GM12878 (cell line): Measurements from ENCODE around the gene ATF6. TPM values are rescaled to one million over a fixed set of nuclear protein-coding genes. Genes with fewer than 3 reads are reported as not detected.

Experiments
- ATAC-seq: fragments of 200-7000 bp; cut with Tn5 transposase; 3 replicates; pipeline ENCODE4 v1.9.1; 2020; ENCODE audit warnings: mild to moderate bottlenecking, moderate library complexity
- BruUV-seq: library from RNA; stranded (reverse); fragments of 400-500 nt; replicated peaks from 2 replicates; lab custom pipeline; 2021; lab: Mats Ljungman, UMichigan
- CTCF ChIA-PET: fragments of 300-600 bp; sonication (Branson Sonifier 250); formaldehyde crosslinking; extraction: SDS; loops from one replicate; lab custom pipeline; 2021; ENCODE audit warnings: inconsistent platforms; lab: Yijun Ruan, JAX
- POLR2A ChIA-PET: fragments of 350-600 bp; formaldehyde crosslinking; extraction: SDS; loops from one replicate; lab custom pipeline; 2021; ENCODE audit warnings: inconsistent platforms; lab: Charles Lee
- RAD21 ChIA-PET: fragments of 300-600 bp; sonication (Branson Sonifier 250); formaldehyde crosslinking; loops from one replicate; lab custom pipeline; 2023; ENCODE audit warnings: antibody characterized with exemption; ENCODE audit not compliant: unreplicated experiment; lab: Charles Lee
- SMC1A ChIA-PET: fragments of 300-600 bp; sonication (Branson Sonifier 250); formaldehyde crosslinking; loops from one replicate; lab custom pipeline; 2023; ENCODE audit not compliant: unreplicated experiment, uncharacterized antibody; lab: Charles Lee
- DNase-seq: peaks from one replicate; pipeline ENCODE4 v3.0.0-alpha.2; 2011; ENCODE audit warnings: low read depth, low spot score
- FAIRE-seq: peaks from 3 replicates; lab custom pipeline; 2011; peaks lifted over from hg19 to GRCh38; lab: Jason Lieb, UNC
- H2AFZ ChIP-seq: 2 replicates; pipeline ENCODE4 v1.6.0; 2011; ENCODE audit warnings: low read depth, low read length, control low read depth; ENCODE audit not compliant: control insufficient read depth
- H3K27ac ChIP-seq: 2 replicates; pipeline ENCODE4 v1.5.1; 2011; ENCODE audit warnings: control low read depth; ENCODE audit not compliant: control insufficient read depth, insufficient read depth
- H3K27me3 ChIP-seq, 2 experiments: replicated peaks in 1 of 2; 2 replicates each; pipeline versions ENCODE4 v1.6.0 to v1.6.1; 2011; ENCODE audit warnings: low read length in 1 of 2; ENCODE audit not compliant: control insufficient read depth in 2 of 2, insufficient read depth in 2 of 2
- H3K36me3 ChIP-seq, 2 experiments: 2 replicates each; pipeline ENCODE4 v1.5.1; 2011; ENCODE audit warnings: low read length in 1 of 2; ENCODE audit not compliant: control insufficient read depth in 2 of 2, insufficient read depth in 2 of 2
- H3K4me1 ChIP-seq: 2 replicates; pipeline ENCODE4 v1.6.1; 2011; ENCODE audit warnings: mild to moderate bottlenecking, low read length, moderate library complexity, mixed read lengths; ENCODE audit not compliant: control insufficient read depth, insufficient read depth
- H3K4me2 ChIP-seq: 2 replicates; pipeline ENCODE4 v1.6.0; 2011; ENCODE audit warnings: control low read depth; ENCODE audit not compliant: control insufficient read depth, insufficient read depth
- H3K4me3 ChIP-seq: fragments of 200-600 bp; sonication (generic); 2 replicates; pipeline ENCODE4 v1.5.1; 2016
- H3K79me2 ChIP-seq: 2 replicates; pipeline ENCODE4 v1.6.0; 2011; ENCODE audit warnings: low read length; ENCODE audit not compliant: control insufficient read depth, insufficient read depth
- H3K9ac ChIP-seq: 2 replicates; pipeline ENCODE4 v1.8.0; 2011; ENCODE audit warnings: low read length, control low read depth, mixed read lengths; ENCODE audit not compliant: control insufficient read depth, insufficient read depth
- H3K9me3 ChIP-seq: replicated peaks from 3 replicates; pipeline ENCODE4 v1.5.1; 2011; ENCODE audit warnings: mild to moderate bottlenecking, low read length; ENCODE audit not compliant: control insufficient read depth, insufficient read depth
- H4K20me1 ChIP-seq: 2 replicates; pipeline ENCODE4 v1.6.0; 2011; ENCODE audit not compliant: control insufficient read depth, insufficient read depth
- CHD4 ChIP-seq: fragments of 200-600 bp; sonication (generic); IDR thresholded peaks from 2 replicates; pipeline ENCODE4 v1.6.1; 2016; ENCODE audit warnings: mild to moderate bottlenecking
- NKRF ChIP-seq: fragments of 450-650 bp; conservative IDR thresholded peaks from 2 replicates; pipeline ENCODE4 v1.6.1; 2017; ENCODE audit warnings: mild to moderate bottlenecking, moderate library complexity
- RELB ChIP-seq: fragments of 450-650 bp; IDR thresholded peaks from 2 replicates; pipeline ENCODE4 v1.6.1; 2017; ENCODE audit warnings: low read depth, mild to moderate bottlenecking, moderate library complexity
- SMARCA5 ChIP-seq: fragments of 450-650 bp; IDR thresholded peaks from 2 replicates; pipeline ENCODE4 v1.6.1; 2017; ENCODE audit warnings: mild to moderate bottlenecking
- WGBS: methylation state at CpG from one replicate; pipeline ENCODE4 v1.1.6; 2016; ENCODE audit warnings: low lambda C conversion rate; ENCODE audit not compliant: insufficient replicate concordance, insufficient coverage; ENCODE audit errors: missing lambda C conversion rate; 5-methylcytosine and 5-hydroxymethylcytosine counted together
- in situ Hi-C: fragments of 300-500 bp; cut with MboI; formaldehyde crosslinking; loops from 9 replicates; pipeline ENCODE4 v1.14.3; 2018; ENCODE audit warnings: mixed read lengths
- intact Hi-C: fragments of 100-400 bp; cut with micrococcal nuclease; formaldehyde crosslinking; loops from one replicate; pipeline ENCODE4 v1.14.2; 2022; ENCODE audit not compliant: unreplicated experiment
- polyA plus RNA-seq, 11 experiments: library from polyadenylated mRNA; depleted of rRNA in 4 of 11; unstranded in 6 of 11; stranded (reverse) in 5 of 11; fragments of >200 nt; fragmentation: Nextera tagmentation in 4 of 11; fragmentation: Illumina TruSeq in 1 of 11; extraction: Ambion mirVana in 4 of 11; extraction: Trizol in 1 of 11; gene quantifications; 1 replicate in 1 of 11; 2 replicates in 10 of 11; pipeline versions ENCODE4 v1.2.1 to v1.2.3, GENCODE V29; 2011 to 2016; ENCODE audit warnings: inconsistent platforms in 2 of 11, missing spikeins in 2 of 11, low read depth in 1 of 11
- total RNA-seq, 4 experiments: library from RNA; depleted of rRNA in 3 of 4; stranded (reverse); fragments of >200 nt in 3 of 4; fragmentation: Illumina TruSeq in 1 of 4; extraction: Trizol in 1 of 4; gene quantifications; 2 replicates each; pipeline versions ENCODE4 v1.2.1 to v1.2.3, GENCODE V29; 2013 to 2021

ATF6 gene
- total and polyA plus RNA-seq, 10 of the 15 experiments (the other 5 are each of a cell fraction or from before 2014, with no cell fraction given) = 7.8 to 24.3 (median 14.7) TPM

- TF ChIP-seq NKRF = no peak
- no peak for TF ChIP-seq SMARCA5
- no peak for TF ChIP-seq RELB
- TF ChIP-seq, all 136 proteins: peak for 0
Measured at GRCh38 chr1:161834967-161835550, 68.9 kb downstream of the ATF6 start (continued).

GRCh38 chr1:161836018-161836417, 69.9 kb downstream of the ATF6 start:
- no TSS peak for BruUV-seq
- H4K20me1 ChIP-seq = no peaks in the 10 kb centered on the region
- no peaks in the 10 kb centered on the region for H3K79me2 ChIP-seq
- no peak for DNase-seq
- ChIA-PET CTCF (no interaction called here), SMC1A (interaction anchor here (0.9 to 1.4 kb wide), 3 partner anchors 23 to 201 kb away, joined by 3 read pairs; no protein-coding TSS in a partner anchor), RAD21 (no interaction called here)
- intact Hi-C loops = no loop called here
- WGBS = 78% methylated on average over 5 of the region's 5 CpGs
- no peaks in the 10 kb centered on the region; the same call in 2 of the 3 replicates for H3K9me3 ChIP-seq
- in situ Hi-C loops = no loop called here
- H3K27me3 ChIP-seq = no peaks in the 10 kb centered on the region
- peaks cover 0 to 7% of the 10 kb centered on the region in 2 experiments; a peak in 3 of 4 replicates for H3K36me3 ChIP-seq
- no peak for ATAC-seq
- no peak overlapping the region for H3K27ac ChIP-seq
- H2AFZ ChIP-seq = no peak overlapping the region
- H3K4me1 ChIP-seq = no peaks in the 10 kb centered on the region
- TF ChIP-seq CHD4 = no peak
- TF ChIP-seq, all 136 proteins: peak for 0
- no peak for FAIRE-seq
- POLR2A ChIA-PET = no interaction called here
- H3K9ac ChIP-seq = no peak overlapping the region
- no peak overlapping the region for H3K4me2 ChIP-seq
- H3K4me3 ChIP-seq = no peak overlapping the region
